OCI-LY1 (cell line): ENCODE measurements around the gene COLEC12.

ENCODE experiments used
- H2AFZ ChIP-seq: fragments of 200-600 bp; sonication (generic), shearing (Covaris generic); 2 replicates; pipeline ENCODE4 v1.6.0; 2014; ENCODE audit warnings: antibody characterized with exemption, mild to moderate bottlenecking, low read length
- H3F3A ChIP-seq: fragments of 200-600 bp; sonication (generic), shearing (Covaris generic); 2 replicates; pipeline ENCODE4 v1.6.0; 2014; ENCODE audit warnings: mild to moderate bottlenecking, antibody characterized with exemption, low read length, moderate library complexity; ENCODE audit not compliant: insufficient read depth
- H3K27ac ChIP-seq: fragments of 200-600 bp; sonication (generic); 2 replicates; pipeline ENCODE4 v1.5.1; 2014; ENCODE audit warnings: low read length, mixed run types, mild to moderate bottlenecking, low read depth; ENCODE audit not compliant: poor library complexity, severe bottlenecking
- H3K27me3 ChIP-seq: fragments of 200-600 bp; sonication (generic); 2 replicates; pipeline ENCODE4 v1.6.0; 2014; ENCODE audit warnings: antibody characterized with exemption, mild to moderate bottlenecking, low read length, moderate library complexity; ENCODE audit not compliant: insufficient read depth
- H3K36me3 ChIP-seq: fragments of 200-600 bp; sonication (generic); 2 replicates; pipeline ENCODE4 v1.6.1; 2014; ENCODE audit warnings: mild to moderate bottlenecking, antibody characterized with exemption, low read length, moderate library complexity, mixed read lengths; ENCODE audit not compliant: insufficient read depth
- H3K4me1 ChIP-seq: fragments of 200-600 bp; sonication (generic); 2 replicates; pipeline ENCODE4 v1.5.1; 2014; ENCODE audit warnings: mild to moderate bottlenecking, low read length, moderate library complexity; ENCODE audit not compliant: insufficient read depth, severe bottlenecking
- H3K4me2 ChIP-seq: fragments of 200-600 bp; sonication (generic), shearing (Covaris generic); 2 replicates; pipeline ENCODE4 v1.6.1; 2014; ENCODE audit warnings: low read length
- H3K4me3 ChIP-seq: fragments of 200-600 bp; sonication (generic); 2 replicates; pipeline ENCODE4 v1.5.1; 2014; ENCODE audit warnings: low read length, low read depth, mild to moderate bottlenecking, mixed read lengths; ENCODE audit not compliant: poor library complexity, severe bottlenecking
- H3K79me2 ChIP-seq: fragments of 200-600 bp; shearing (Covaris generic); 2 replicates; pipeline ENCODE4 v1.6.1; 2016; ENCODE audit warnings: mixed run types, low read length, mixed read lengths; ENCODE audit not compliant: insufficient read depth
- H3K9ac ChIP-seq: fragments of 200-600 bp; sonication (generic), shearing (Covaris generic); 2 replicates; pipeline ENCODE4 v1.6.1; 2014; ENCODE audit warnings: mild to moderate bottlenecking, low read length, mixed read lengths
- H3K9me2 ChIP-seq: fragments of 200-600 bp; sonication (generic), shearing (Covaris generic); 2 replicates; pipeline ENCODE4 v1.6.1; 2014; ENCODE audit warnings: low read depth, mild to moderate bottlenecking, low read length, mixed read lengths
- H3K9me3 ChIP-seq: fragments of 200-600 bp; shearing (Covaris generic); 2 replicates; pipeline ENCODE4 v1.6.1; 2014; ENCODE audit warnings: low read length, mixed read lengths
- H4K20me1 ChIP-seq: fragments of 200-600 bp; sonication (generic), shearing (Covaris generic); 2 replicates; pipeline ENCODE4 v1.6.0; 2016; ENCODE audit warnings: mild to moderate bottlenecking, low read length; ENCODE audit not compliant: insufficient read depth
- EZH2 ChIP-seq: fragments of 200-600 bp; sonication (generic), shearing (Covaris generic); IDR thresholded peaks from 2 replicates; pipeline ENCODE4 v1.8.0; 2017; ENCODE audit warnings: borderline replicate concordance, mixed run types, mild to moderate bottlenecking, antibody characterized with exemption, low read length, moderate library complexity, mixed read lengths
- TF ChIP-seq, protein P1 (sequence below): fragments of 200-600 bp; sonication (generic), shearing (Covaris generic); IDR thresholded peaks from 2 replicates; pipeline ENCODE4 v1.5.1; 2017; ENCODE audit warnings: mild to moderate bottlenecking, antibody characterized with exemption, low read length, moderate library complexity, mixed read lengths

Gene COLEC12

DNA sequence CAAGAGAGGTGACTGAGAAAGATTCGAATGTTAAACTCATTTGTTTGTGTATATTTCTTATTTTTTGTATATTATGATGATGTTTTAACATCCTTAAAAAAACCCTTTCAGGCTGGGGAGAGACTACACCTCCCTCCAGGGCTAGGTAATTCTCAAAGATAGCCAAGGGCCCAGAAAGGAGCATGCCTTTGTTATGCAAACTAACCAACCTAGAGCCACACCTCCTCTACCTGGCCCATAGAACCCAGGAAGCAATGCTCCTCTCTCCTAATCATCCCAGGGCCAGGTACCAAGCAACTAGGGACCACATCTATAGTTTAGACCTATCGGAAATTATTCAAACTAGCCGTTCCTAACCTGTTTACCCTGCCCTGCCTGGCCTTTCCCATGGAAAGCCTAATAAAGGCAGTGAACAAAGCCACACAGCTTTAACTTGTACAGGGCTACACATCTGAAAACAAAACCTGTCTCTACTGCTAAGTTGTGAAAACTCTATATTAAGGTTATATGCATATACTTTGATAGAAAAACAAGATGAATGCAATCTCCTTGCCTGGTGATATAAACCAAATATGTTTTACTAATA lies 79.7 kb downstream of the COLEC12 start:
- no peaks in the 10 kb centered on the region for H3K36me3 ChIP-seq
- no peak overlapping the region for H2AFZ ChIP-seq
- H3K4me2 ChIP-seq, result no peak overlapping the region
- no peaks in the 10 kb centered on the region for H3K27me3 ChIP-seq
- H3K79me2 ChIP-seq, result no peaks in the 10 kb centered on the region
- no peak overlapping the region for H3K9ac ChIP-seq
- no peaks in the 10 kb centered on the region for H3K4me1 ChIP-seq
- TF ChIP-seq, protein P1, sequence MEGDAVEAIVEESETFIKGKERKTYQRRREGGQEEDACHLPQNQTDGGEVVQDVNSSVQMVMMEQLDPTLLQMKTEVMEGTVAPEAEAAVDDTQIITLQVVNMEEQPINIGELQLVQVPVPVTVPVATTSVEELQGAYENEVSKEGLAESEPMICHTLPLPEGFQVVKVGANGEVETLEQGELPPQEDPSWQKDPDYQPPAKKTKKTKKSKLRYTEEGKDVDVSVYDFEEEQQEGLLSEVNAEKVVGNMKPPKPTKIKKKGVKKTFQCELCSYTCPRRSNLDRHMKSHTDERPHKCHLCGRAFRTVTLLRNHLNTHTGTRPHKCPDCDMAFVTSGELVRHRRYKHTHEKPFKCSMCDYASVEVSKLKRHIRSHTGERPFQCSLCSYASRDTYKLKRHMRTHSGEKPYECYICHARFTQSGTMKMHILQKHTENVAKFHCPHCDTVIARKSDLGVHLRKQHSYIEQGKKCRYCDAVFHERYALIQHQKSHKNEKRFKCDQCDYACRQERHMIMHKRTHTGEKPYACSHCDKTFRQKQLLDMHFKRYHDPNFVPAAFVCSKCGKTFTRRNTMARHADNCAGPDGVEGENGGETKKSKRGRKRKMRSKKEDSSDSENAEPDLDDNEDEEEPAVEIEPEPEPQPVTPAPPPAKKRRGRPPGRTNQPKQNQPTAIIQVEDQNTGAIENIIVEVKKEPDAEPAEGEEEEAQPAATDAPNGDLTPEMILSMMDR, result no peak
- no peak for TF ChIP-seq EZH2
- H3K9me3 ChIP-seq, result no peaks in the 10 kb centered on the region
- H4K20me1 ChIP-seq, result no peaks in the 10 kb centered on the region
- H3K9me2 ChIP-seq, result no peaks in the 10 kb centered on the region
- H3F3A ChIP-seq, result no peaks in the 10 kb centered on the region
- no peak overlapping the region for H3K4me3 ChIP-seq
- no peak overlapping the region for H3K27ac ChIP-seq

DNA sequence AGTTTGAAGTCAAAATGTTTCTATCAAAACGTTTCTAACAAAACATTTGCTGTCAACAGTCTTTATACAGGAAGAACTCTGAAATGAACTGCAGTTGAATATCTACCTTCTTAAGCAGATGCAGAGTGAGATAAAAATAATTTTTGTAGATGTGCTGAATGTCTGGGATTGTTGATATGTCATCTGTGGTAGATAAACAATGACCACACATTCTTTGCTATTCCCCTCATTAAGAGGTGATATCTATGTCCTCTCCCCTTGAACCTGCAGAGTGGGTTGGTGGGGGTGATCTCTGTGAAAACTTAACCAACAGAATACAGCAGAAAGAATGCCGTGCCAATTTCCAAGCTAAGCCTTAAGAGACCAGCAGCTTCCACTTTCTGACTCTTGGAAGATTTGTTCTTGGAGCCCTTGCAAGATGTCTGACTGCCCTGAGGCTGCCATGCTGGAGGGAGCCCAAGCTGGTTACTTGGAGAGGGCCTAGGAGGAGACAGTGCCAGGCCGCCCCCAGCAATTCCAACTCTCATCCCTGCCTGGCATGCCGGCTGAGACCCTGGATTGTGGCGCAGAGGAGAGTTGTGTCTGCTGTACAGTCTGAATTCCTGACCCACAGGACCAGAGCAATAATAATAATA lies 80.8 kb downstream of the COLEC12 start:
- Histone ChIP-seq H3K36me3 (no peaks in the 10 kb centered on the region), H3K4me3 (no peak overlapping the region), H2AFZ (no peak overlapping the region), H4K20me1 (no peaks in the 10 kb centered on the region), H3K9ac (no peak overlapping the region), H3F3A (no peaks in the 10 kb centered on the region), H3K9me2 (no peaks in the 10 kb centered on the region), H3K4me2 (no peak overlapping the region), H3K9me3 (no peaks in the 10 kb centered on the region), H3K27ac (no peak overlapping the region), H3K79me2 (no peaks in the 10 kb centered on the region), H3K4me1 (no peaks in the 10 kb centered on the region), H3K27me3 (no peaks in the 10 kb centered on the region)
- TF ChIP-seq, protein P1, result no peak
- no peak for TF ChIP-seq EZH2

DNA sequence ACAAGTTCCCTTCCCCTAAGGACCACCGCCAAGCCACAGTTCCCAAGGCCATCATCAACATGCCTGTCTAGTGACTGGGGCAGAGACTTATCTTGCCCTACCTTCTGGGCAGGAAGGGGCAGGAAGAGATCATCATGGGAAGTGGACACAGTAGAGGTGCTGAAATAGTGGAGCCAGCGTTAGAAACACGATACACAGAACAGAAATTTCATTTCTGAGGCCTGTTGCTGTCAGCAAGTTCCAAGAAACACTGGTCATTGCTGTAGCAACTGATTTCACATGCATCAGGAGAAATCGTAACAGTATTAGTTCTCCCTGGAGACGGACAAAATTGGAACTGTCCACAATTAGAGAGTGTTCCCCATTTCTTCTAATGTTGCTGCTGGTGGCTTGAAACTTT lies 83.0 kb downstream of the COLEC12 start:
- H3F3A ChIP-seq, result no peaks in the 10 kb centered on the region
- no peak overlapping the region for H3K4me3 ChIP-seq
- no peak overlapping the region for H3K27ac ChIP-seq
- no peaks in the 10 kb centered on the region for H3K9me3 ChIP-seq
- H3K4me1 ChIP-seq, result no peaks in the 10 kb centered on the region
- no peaks in the 10 kb centered on the region for H4K20me1 ChIP-seq
- TF ChIP-seq, protein P1, result no peak
- no peak for TF ChIP-seq EZH2
- H3K79me2 ChIP-seq, result no peaks in the 10 kb centered on the region
- no peaks in the 10 kb centered on the region for H3K9me2 ChIP-seq
- H3K4me2 ChIP-seq, result no peak overlapping the region
- no peaks in the 10 kb centered on the region for H3K27me3 ChIP-seq
- no peaks in the 10 kb centered on the region for H3K36me3 ChIP-seq
- no peak overlapping the region for H2AFZ ChIP-seq
- no peak overlapping the region for H3K9ac ChIP-seq
